ENCODE results near the gene ALLC.

Gene ALLC

DNA sequence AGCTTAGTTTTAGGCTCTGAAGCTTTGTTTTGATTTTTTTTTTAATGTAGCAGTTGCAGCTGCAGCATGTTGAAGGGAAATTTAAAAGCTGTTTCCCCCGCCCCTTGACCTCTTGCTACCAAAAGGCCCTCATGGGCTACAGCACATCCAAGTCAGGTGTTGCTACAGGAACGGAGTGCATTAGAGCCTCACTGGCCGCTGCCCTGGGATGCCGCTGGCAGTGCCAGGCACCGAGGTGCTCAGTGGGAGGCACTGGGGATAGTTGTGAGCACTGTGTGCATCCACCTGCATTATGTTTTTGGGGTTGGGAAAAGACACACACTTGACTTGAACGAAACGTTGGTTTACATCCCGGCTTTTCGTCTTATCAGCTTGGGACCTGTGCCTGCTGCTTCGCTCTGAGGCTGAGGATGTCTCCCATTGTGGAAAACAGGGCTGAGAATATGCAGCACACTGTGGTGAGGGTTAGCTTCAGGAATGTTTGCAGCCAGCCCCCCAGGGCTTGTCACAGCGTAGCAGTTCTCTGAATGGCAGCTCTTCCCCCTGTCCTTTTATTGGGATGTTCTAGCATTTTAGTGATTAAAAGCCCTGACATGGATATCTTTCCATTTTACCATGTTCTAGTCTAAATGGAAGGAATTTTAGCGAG, 69.5 kb downstream of the ALLC start:
- DNase-seq: no peak

DNA sequence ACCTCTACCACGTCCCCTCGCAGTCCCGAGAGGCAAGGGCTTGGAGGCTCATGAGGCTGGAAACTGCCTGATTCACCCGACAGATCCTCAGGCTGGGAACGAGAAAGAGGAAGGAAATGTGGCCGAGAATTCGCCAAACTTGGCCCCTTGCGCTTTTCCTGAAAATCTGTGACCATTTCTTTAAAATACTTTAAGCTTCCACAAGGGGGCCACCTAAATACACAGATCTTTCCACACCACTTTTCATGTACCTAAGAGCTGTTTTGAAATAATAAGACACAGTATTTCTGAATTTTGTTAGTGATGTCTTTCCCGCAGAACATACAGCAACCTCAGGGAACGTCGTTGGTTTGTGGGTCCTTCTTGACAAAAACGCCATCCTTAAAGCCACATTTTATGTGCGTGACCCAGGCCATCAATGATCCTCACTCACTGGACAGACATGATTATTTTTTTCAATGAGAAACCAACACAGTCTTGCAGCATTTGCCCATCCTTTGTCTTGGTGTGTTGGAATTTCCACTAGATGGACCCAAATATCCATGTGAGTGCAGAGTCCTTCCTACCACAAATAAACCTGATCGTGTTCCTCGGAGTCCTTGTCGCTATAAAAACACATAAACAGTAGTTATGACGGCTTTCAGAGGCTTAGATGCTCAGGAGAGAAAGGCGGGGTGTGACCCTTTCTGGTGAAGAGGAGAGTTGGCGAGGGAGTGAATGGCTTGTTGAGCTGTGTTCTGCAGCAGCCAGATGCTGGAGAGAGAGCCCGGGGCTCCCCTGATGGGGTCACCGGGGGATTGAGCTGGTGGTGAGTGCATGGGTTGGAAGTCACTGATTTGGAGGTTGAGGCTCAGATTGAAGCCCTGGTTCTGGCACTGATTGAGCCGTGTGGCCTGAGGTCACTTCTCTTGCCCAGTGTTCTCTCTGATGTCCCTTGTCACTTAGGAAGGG, 70.4 kb downstream of the ALLC start:
- DNase-seq: no peak

GRCh38 chr2:3729055-3729448, 71.1 kb downstream of the ALLC start:
- DNase-seq: no peak

- no peak for DNase-seq
Observed at GRCh38 chr2:3729786-3730185, 71.8 kb downstream of the ALLC start.

DNA sequence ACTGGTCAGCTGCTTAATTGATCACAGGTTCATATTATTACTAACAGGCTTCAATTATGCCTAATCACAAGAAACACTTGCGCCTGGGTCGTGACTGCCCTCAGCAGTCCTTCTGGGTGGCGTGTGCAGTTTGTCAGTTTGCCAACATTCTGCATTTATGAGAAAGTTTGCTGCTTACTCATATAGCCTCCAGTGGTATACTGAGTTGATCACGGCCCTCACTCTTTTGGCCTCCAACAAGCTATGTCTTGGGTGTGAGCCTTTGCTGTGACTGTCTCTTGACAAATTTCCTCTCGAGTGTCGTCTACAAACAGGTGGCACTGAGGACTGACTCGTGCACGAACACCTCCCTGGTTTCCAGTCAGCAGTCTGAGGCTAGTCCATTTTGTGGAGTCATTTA, 72.6 kb downstream of the ALLC start:
- DNase-seq: no peak

DNA sequence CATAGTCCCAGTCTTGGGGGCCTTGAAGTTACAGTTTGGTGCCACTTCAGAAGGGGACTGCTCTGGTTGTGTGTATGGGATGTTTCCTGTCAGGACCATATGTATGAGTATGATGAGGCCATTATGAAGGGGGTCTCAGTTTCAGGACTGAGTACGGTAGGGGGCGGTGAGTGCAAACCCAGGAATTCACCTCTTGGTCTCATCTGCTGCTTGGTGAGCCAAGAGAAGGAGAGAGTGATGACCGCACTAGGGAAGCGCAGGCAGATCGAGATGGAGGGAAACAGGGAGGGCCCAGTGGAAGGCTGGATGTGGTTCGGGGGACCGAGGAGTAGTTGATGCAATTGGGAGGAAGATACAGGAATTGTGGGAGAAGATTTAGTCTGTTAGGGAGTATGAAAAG, 73.8 kb downstream of the ALLC start:
- no peak for DNase-seq

GRCh38 chr2:3736112-3736511, 78.1 kb downstream of the ALLC start:
- no peak for DNase-seq

- DNase-seq: no peak
Observed at GRCh38 chr2:3737128-3737527, 79.1 kb downstream of the ALLC start.

DNA sequence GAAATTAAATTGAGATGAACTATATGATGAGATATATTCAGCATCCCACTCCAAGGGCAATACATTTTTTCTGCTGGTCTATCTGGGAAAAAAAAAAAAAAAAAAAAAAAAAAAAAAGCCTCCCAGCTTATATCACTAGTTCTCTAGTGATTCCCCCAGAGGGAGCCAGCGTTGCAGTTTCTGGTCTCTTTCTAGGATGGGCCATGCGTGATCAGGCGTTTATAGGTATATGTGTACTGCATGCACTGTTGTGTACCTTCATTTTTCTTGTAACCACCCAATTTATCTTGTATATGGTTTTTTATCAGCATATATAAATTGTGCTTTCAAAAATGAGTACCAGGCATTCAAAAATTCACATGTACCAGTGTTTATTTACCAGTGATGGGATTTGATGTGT, 80.5 kb downstream of the ALLC start:
- peak; percentile 38 for DNase-seq

GRCh38 chr2:3739313-3739712, 81.3 kb downstream of the ALLC start:
- no peak for DNase-seq

DNA sequence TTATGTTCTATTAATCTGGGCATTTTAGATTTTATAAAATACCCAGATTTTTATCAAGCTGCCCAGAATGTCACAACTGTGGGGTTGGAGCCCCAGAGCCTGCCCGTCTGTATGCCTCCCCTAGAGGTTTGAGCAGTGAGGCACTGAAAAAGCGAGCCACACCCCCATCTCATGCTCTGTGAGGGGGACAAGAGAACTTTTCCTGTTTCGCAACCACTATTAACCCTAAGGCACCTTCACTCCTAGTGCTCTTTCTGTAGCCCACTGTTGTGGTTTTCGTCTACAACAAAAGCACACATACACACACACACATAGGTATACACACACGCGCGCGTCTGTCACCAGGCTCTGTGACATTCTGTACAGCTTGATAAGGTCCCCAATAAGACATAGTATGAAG, 83.4 kb downstream of the ALLC start:
- no peak for DNase-seq

DNA sequence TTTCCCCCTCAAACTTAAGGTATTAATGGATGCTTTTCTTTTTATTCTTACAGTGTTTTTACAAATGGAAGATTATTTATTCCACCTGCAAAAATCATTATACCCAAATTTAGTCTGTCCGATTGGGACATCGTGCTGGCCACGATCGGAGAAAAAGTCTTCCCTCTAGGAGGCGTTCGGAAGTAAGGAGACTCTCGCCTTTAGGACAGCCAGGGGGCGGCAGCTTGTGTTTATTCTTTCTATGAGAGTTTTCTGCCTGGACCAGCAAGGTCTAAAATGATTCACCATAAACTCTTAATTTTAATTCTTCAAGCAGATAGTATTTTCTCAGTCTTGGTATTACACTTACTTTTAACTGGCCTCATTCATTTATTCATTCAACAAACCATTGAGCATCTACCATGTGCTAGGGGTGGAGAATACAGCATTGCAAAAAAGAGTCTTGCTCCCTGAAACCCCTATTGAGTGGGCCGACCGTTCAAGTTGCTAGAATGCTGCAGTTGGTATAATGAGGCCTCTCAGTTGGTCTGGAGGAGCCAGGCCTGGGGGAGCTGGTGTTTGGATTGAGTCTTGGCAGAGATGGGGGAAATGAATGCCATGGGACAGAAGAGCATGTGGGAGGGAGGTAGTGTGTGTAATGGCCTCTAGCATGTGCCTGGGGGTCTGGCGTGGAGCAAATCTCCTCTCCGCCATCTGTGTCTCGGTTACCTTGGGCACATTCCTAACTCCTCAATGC, 84.0 kb downstream of the ALLC start:
- no peak for DNase-seq

- DNase-seq: no peak
Observed at GRCh38 chr2:3742743-3743508, 84.9 kb downstream of the ALLC start.

DNA sequence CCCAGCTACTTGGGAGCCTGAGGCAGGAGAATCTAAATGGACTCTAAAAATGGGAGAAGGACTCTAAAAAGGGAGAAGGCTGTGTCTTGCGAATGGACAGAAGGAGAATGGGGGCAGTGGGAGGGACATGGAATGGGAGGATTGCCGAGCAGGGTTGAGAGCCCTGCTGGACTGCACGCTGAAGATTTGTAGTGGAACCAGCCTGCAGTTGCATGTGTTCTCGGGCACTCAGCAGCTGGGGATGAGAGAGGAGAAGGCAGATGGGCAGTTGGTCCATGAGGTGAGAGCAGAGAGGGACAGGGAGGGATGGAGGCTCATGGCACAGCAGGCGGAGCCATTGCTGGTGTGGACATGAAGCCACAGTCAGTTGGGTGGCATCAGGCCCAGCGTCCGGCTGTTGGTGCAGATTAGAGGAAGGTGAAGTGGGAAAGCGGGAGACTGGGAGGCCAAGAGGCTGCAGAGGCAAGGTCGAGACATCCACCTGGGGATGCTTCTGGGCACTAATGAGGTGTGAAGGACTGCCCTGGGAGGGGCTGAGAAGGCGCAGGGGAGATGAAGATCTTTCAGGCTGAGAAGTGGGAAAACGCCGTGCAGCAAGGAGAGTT, 86.1 kb downstream of the ALLC start:
- DNase-seq: no peak

DNA sequence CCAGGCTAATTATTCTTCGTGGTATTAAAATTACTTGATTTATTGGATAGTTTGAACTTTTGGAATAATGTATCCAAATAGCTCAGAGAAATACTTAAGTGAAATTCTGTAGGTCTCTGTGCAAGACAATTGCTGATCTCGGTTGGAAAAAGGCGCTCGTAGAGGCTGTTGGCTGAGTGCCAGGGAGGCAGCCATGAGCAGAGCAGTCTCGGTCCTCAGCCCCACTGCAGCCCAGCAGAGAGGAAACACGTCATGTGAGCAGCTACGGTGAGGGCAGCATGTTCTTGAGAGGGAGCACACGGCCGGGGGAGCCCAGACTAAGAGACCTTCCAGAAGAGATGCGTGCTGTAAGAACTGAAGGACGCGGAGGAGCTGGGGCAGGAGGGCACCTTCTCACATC, 87.9 kb downstream of the ALLC start:
- no peak for DNase-seq

GRCh38 chr2:3747032-3747654, 89.1 kb downstream of the ALLC start:
- DNase-seq: no peak

DNA sequence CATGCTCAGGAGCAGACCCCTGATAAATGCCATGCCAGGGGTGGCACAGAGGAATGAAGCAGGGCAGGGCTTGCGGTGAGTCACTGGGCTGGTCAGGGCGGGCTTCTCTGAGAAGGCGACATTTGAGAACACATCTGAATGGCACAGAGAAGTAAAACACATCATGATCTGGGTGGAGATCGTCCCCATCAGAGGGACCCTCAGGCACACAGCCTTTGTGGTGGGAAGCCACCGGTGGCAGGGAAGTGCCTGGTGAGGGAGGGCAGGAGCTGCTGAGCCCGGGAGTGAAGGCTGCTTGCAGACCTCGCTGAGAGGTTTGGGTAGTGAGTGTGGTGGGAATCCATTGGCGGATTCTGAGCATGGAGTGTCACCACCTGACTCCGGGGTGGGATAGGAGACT, 89.8 kb downstream of the ALLC start:
- DNase-seq: no peak

GRCh38 chr2:3749201-3749600, 91.2 kb downstream of the ALLC start:
- no peak for DNase-seq

DNA sequence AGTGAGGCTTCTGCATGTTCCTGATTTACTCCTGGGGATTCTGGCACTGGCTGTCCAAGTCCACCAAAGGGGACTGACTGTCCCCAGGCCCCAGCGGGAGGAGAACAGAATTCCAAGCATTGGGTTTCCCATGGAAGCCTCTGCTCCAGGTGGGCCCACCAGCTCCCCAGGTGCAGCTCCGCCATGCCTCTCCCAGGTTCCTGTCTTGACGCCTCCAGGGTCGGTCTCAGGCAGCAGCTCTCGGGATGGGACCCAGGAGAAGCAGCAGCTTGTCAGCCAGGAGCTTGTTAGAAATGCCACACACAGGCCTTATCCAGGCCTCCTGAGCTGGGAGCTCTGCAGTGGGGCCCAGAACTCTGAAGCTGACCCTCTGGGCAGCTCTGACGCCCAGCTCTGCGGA, 93.3 kb downstream of the ALLC start:
- no peak for DNase-seq

GRCh38 chr2:3751806-3752205, 93.8 kb downstream of the ALLC start:
- no peak for DNase-seq
